NB4 (cell line): ENCODE measurements around the gene RPEL1.
A peak's percentile ranks its signal among the peaks of the same experiment; 100 is the strongest.

ENCODE experiments used
- DNase-seq: peaks from one replicate; pipeline ENCODE4 v3.0.0; 2010; ENCODE audit warnings: low read depth
- H3K4me3 ChIP-seq: one replicate; pipeline ENCODE4 v1.5.1; 2011; ENCODE audit warnings: mild to moderate bottlenecking, low read depth, low read length, moderate library complexity
- CTCF ChIP-seq: IDR thresholded peaks from one replicate; pipeline ENCODE4 v1.5.1; 2012; ENCODE audit warnings: low read depth, low read length
- MAX ChIP-seq: IDR thresholded peaks from 2 replicates; pipeline ENCODE4 v1.6.1; 2011; ENCODE audit warnings: low read depth, low read length
- MYC ChIP-seq: IDR thresholded peaks from 2 replicates; pipeline ENCODE4 v1.6.1; 2011; ENCODE audit warnings: low read depth, low read length
- POLR2A ChIP-seq: IDR thresholded peaks from 2 replicates; pipeline ENCODE4 v1.6.1; 2011; ENCODE audit warnings: mild to moderate bottlenecking; ENCODE audit not compliant: insufficient read length; ENCODE audit errors: extremely low read depth

Gene RPEL1

GRCh38 chr10:103276896-103277712 is 31.4 kb downstream of the RPEL1 start, which contains the start of gene INA:
INA (plus strand) TSS chr10:103277138; CDS start chr10:103277212, 74 bp downstream.
- no peak within 1 kb of the TSS for H3K4me3 ChIP-seq
- DNase-seq = peak; percentile 14
- no peak for TF ChIP-seq CTCF
- TF ChIP-seq MYC = no peak
- TF ChIP-seq POLR2A = no peak
- no peak for TF ChIP-seq MAX

- TF ChIP-seq POLR2A (no peak), MAX (no peak), MYC (no peak)
- no peak overlapping the region for H3K4me3 ChIP-seq
- no peak for DNase-seq
These were observed 32.2 kb downstream of the RPEL1 start for GRCh38 chr10:103277713-103278536.

GRCh38 chr10:103278537-103278823 is 32.8 kb downstream of the RPEL1 start:
- H3K4me3 ChIP-seq = no peak overlapping the region
- TF ChIP-seq MAX = no peak
- no peak for TF ChIP-seq CTCF
- no peak for TF ChIP-seq POLR2A
- TF ChIP-seq MYC = no peak
- DNase-seq = no peak

- no peak overlapping the region for H3K4me3 ChIP-seq
- TF ChIP-seq CTCF (no peak), MAX (peak; percentile 44; the same call in 1 of the 2 replicates)
- peak; percentile 65 for DNase-seq
These were observed 33.2 kb downstream of the RPEL1 start for GRCh38 chr10:103278862-103279298.

GRCh38 chr10:103280031-103280430 is 34.3 kb downstream of the RPEL1 start:
- DNase-seq = no peak
- TF ChIP-seq MYC = no peak
- TF ChIP-seq POLR2A = no peak
- no peak for TF ChIP-seq MAX
- no peak for TF ChIP-seq CTCF
- H3K4me3 ChIP-seq = no peak overlapping the region

- H3K4me3 ChIP-seq = no peak overlapping the region
- DNase-seq = no peak
- TF ChIP-seq MAX (no peak), MYC (no peak), POLR2A (no peak)
These were observed 34.8 kb downstream of the RPEL1 start for GRCh38 chr10:103280506-103280905.
